Tibial nerve (tissue), 4 donors: ENCODE data around the gene TBC1D14. TPM values are rescaled to one million over a fixed set of nuclear protein-coding genes. Genes with fewer than 3 reads are reported as not detected.

Experiments
- DNase-seq, 2 donors: peaks; one replicate each; pipeline ENCODE4 v3.0.0-alpha.2; 2019; ENCODE audit warnings: low spot score in 2 of 2
- H3K27ac ChIP-seq, 4 donors: fragments of 200-600 bp; sonication (generic) in 3 of 4; one replicate each; pipeline ENCODE4 v1.5.1; 2017 to 2019; ENCODE audit warnings: mild to moderate bottlenecking in 1 of 4
- H3K27me3 ChIP-seq, 2 donors: fragments of 200-600 bp; sonication (generic) in 1 of 2; one replicate each; pipeline versions ENCODE4 v1.5.1 to v1.6.0; 2017 to 2019
- H3K36me3 ChIP-seq, 3 donors: fragments of 200-600 bp; sonication (generic); one replicate each; pipeline ENCODE4 v1.5.1; 2018 to 2019
- H3K4me1 ChIP-seq, 4 donors: fragments of 200-600 bp; sonication (generic) in 3 of 4; one replicate each; pipeline ENCODE4 v1.5.1; 2017 to 2019
- H3K4me3 ChIP-seq, 4 donors: fragments of 200-600 bp; sonication (generic) in 3 of 4; one replicate each; pipeline ENCODE4 v1.5.1; 2017 to 2019; ENCODE audit warnings: mild to moderate bottlenecking in 1 of 4, moderate library complexity in 1 of 4
- H3K9me3 ChIP-seq, 4 donors: fragments of 200-600 bp; sonication (generic) in 3 of 4; one replicate each; pipeline ENCODE4 v1.5.1; 2017 to 2019
- CTCF ChIP-seq, 5 experiments: fragments of 200-600 bp in 3 of 5; fragments of 450-650 bp in 2 of 5; sonication (generic) in 3 of 5; IDR thresholded peaks; one replicate each; pipeline ENCODE4 v1.5.1; 2016 to 2019; ENCODE audit warnings: antibody characterized with exemption in 5 of 5, mild to moderate bottlenecking in 3 of 5, moderate library complexity in 2 of 5
- EP300 ChIP-seq, 2 donors: sonication (generic); formaldehyde crosslinking; IDR thresholded peaks; one replicate each; pipeline ENCODE4 v1.6.1; 2017; ENCODE audit warnings: antibody characterized with exemption in 2 of 2, mild to moderate bottlenecking in 1 of 2
- POLR2A ChIP-seq, 2 donors: fragments of 450-650 bp; IDR thresholded peaks; one replicate each; pipeline ENCODE4 v1.6.1; 2017; ENCODE audit warnings: antibody characterized with exemption in 2 of 2, mild to moderate bottlenecking in 2 of 2, moderate library complexity in 2 of 2
- WGBS, 2 donors: methylation state at CpG; one replicate each; pipeline ENCODE4 v1.1.5; 2018; 5-methylcytosine and 5-hydroxymethylcytosine counted together
- total RNA-seq, 4 donors: library from RNA; depleted of rRNA; stranded (reverse); fragments of >200 nt; gene quantifications; one replicate each; pipeline ENCODE4 v1.1.0, GENCODE V29; 2016

The TBC1D14 gene
- total RNA-seq, 4 donors from 2014 or later = 46.9 to 65.7 (median 51.3) TPM

- peaks cover 0 to 69% (median 28%) of the 10 kb centered on the region in 4 donors for H3K4me1 ChIP-seq
- 39 to 45% methylated on average over 18 of the region's 18 CpGs for WGBS, 2 donors
- H3K27me3 ChIP-seq = no peaks in the 10 kb centered on the region
- TF ChIP-seq POLR2A (IDR thresholded peaks at IDR 0.05) (no peak), CTCF (IDR thresholded peaks at IDR 0.05) (peak in 4 of 5 experiments; percentile 40 to 58 (median 50)), EP300 (IDR thresholded peaks at IDR 0.05) (peak; percentile 56 to 79)
- H3K4me3 ChIP-seq = no peak overlapping the region
- peak; percentile 49 to 66 for DNase-seq
- H3K27ac ChIP-seq = peak overlapping the region in 3 of 4 donors; percentile 71 to 81 (median 80)
- no peaks in the 10 kb centered on the region for H3K36me3 ChIP-seq
- H3K9me3 ChIP-seq = no peaks in the 10 kb centered on the region
These were observed 8.0 kb downstream of the TBC1D14 start for GRCh38 chr4:6917461-6918271.

- Histone ChIP-seq H3K4me1 (peaks cover 0 to 63% (median 28%) of the 10 kb centered on the region in 4 donors), H3K27me3 (no peaks in the 10 kb centered on the region), H3K36me3 (peaks cover 0 to 5% (median under 1%) of the 10 kb centered on the region in 3 donors), H3K27ac (peak overlapping the region in 3 of 4 donors; percentile 71 to 81 (median 80)), H3K9me3 (no peaks in the 10 kb centered on the region), H3K4me3 (no peak overlapping the region)
- no peak for TF ChIP-seq POLR2A (IDR thresholded peaks at IDR 0.05)
- TF ChIP-seq EP300 (IDR thresholded peaks at IDR 0.05) = no peak
- WGBS, 2 donors = 42% methylated on average over 7 of the region's 7 CpGs
- no peak for DNase-seq
These were observed 8.7 kb downstream of the TBC1D14 start for GRCh38 chr4:6918338-6918737.

GRCh38 chr4:6920171-6920570 is 10.5 kb downstream of the TBC1D14 start:
- Histone ChIP-seq H3K4me3 (no peak overlapping the region), H3K27me3 (no peaks in the 10 kb centered on the region), H3K27ac (peak overlapping the region in 2 of 4 donors; percentile 4 to 55), H3K36me3 (peaks cover 0 to 24% (median 10%) of the 10 kb centered on the region in 3 donors), H3K9me3 (no peaks in the 10 kb centered on the region), H3K4me1 (peaks cover 0 to 56% (median 28%) of the 10 kb centered on the region in 4 donors)
- 55 to 62% methylated on average over 3 of the region's 3 CpGs for WGBS, 2 donors
- TF ChIP-seq POLR2A (IDR thresholded peaks at IDR 0.05) = no peak
- no peak for TF ChIP-seq EP300 (IDR thresholded peaks at IDR 0.05)
- TF ChIP-seq CTCF (IDR thresholded peaks at IDR 0.05) = no peak
- DNase-seq = no peak

- 96 to 97% methylated on average over 27 to 32 of the region's 32 CpGs for WGBS, 2 donors
- Histone ChIP-seq H3K9me3 (no peaks in the 10 kb centered on the region), H3K27me3 (no peaks in the 10 kb centered on the region), H3K4me1 (peaks cover 0 to 52% (median 22%) of the 10 kb centered on the region in 4 donors), H3K4me3 (no peak overlapping the region), H3K36me3 (peaks cover 0 to 34% (median 10%) of the 10 kb centered on the region in 3 donors), H3K27ac (no peak overlapping the region)
- TF ChIP-seq EP300 (IDR thresholded peaks at IDR 0.05) = no peak
- no peak for TF ChIP-seq CTCF (IDR thresholded peaks at IDR 0.05)
- TF ChIP-seq POLR2A (IDR thresholded peaks at IDR 0.05) = no peak
- no peak for DNase-seq
These were observed 13.9 kb downstream of the TBC1D14 start for GRCh38 chr4:6923507-6923906.

- WGBS, 2 donors = 89 to 90% methylated on average over 12 of the region's 12 CpGs
- DNase-seq = no peak
- H3K27ac ChIP-seq = peak overlapping the region in 1 of 4 donors; percentile 50
These were observed 14.7 kb downstream of the TBC1D14 start for GRCh38 chr4:6924361-6924779.

More at GRCh38 chr4:6924361-6924779, 14.7 kb downstream of the TBC1D14 start:
- no peak for TF ChIP-seq EP300 (IDR thresholded peaks at IDR 0.05)
- no peak for TF ChIP-seq POLR2A (IDR thresholded peaks at IDR 0.05)
- TF ChIP-seq CTCF (IDR thresholded peaks at IDR 0.05) = no peak
- peaks cover 0 to 57% (median 30%) of the 10 kb centered on the region in 4 donors for H3K4me1 ChIP-seq
- peaks cover 0 to 34% (median 10%) of the 10 kb centered on the region in 3 donors for H3K36me3 ChIP-seq
- H3K4me3 ChIP-seq = no peak overlapping the region
- no peaks in the 10 kb centered on the region for H3K9me3 ChIP-seq
- no peaks in the 10 kb centered on the region for H3K27me3 ChIP-seq
